Pulmonary artery endothelial cell (primary cell): ENCODE data around the gene SDK2. TPM values are rescaled to one million over a fixed set of nuclear protein-coding genes. Genes with fewer than 3 reads are reported as not detected.

Experiments used
- DNase-seq: peaks from one replicate; pipeline ENCODE4 v3.0.0-alpha.2; 2011; ENCODE audit warnings: low read depth, low spot score
- total RNA-seq: library from RNA; depleted of rRNA; stranded (reverse); fragments of >200 nt; gene quantifications from 2 replicates; pipeline ENCODE4 v1.2.3, GENCODE V29; 2014

Gene SDK2
- total RNA-seq, 1 donor from 2014 or later, result under 0.01 TPM

DNA sequence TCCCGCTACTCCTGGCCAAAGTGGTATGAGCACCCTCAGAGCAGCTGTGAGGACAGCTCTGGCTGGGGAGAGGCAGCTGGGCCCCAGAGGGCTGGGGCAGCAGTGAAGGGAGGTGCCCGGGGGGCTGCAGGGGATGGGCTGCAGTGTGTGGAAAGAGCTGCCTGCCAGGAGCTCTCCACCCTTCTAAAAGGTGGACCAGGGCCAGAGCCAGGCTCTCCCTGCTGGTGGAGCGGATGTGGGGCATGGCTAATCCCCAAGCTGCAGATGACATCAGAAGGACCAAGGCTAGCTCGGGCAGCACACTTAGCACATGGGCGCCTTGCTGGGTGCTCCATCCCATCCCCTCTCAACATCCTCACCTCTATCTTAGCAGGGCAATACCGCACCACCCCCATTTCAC is 103.1 kb downstream of the SDK2 start:
- no peak for DNase-seq

DNA sequence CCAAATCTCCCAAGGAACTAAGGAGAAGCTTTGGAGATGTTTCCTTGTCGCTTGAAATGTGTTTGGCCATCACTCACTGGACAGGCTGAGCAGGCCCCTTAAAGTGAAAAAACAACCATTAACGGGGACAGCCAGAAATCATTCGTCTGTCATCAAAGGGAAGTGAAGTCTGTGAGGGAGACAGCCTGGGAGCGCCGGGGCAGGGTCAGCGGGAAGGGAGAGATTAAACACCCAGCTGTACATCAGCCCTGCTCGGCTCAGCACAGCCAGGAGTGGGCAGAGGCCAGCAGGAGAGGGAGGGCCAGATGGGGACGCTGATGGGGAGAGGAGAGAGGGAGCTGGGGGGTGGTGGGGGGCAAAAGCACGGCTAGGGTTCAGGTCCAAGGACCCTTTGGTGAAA is 105.1 kb downstream of the SDK2 start:
- DNase-seq, result no peak

DNA sequence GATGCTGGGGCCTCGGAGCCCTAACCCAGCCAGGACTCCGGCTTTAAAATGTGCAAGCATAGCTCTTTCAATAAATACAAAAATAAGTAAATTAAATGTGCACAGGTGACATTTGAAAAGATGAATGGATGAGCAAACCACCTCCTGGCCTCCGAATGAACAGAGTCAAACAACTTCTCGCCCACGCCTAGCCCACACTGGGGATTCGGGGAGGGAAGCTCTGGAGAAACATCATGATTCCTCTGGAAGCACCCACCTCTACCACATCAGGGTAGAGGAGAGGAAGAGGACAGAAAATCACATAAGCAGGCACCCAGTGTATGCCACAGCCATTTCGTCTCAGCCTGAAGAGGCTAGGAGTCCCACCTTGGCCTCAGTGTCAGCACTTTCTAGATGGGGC is 105.8 kb downstream of the SDK2 start:
- DNase-seq, result no peak

DNA sequence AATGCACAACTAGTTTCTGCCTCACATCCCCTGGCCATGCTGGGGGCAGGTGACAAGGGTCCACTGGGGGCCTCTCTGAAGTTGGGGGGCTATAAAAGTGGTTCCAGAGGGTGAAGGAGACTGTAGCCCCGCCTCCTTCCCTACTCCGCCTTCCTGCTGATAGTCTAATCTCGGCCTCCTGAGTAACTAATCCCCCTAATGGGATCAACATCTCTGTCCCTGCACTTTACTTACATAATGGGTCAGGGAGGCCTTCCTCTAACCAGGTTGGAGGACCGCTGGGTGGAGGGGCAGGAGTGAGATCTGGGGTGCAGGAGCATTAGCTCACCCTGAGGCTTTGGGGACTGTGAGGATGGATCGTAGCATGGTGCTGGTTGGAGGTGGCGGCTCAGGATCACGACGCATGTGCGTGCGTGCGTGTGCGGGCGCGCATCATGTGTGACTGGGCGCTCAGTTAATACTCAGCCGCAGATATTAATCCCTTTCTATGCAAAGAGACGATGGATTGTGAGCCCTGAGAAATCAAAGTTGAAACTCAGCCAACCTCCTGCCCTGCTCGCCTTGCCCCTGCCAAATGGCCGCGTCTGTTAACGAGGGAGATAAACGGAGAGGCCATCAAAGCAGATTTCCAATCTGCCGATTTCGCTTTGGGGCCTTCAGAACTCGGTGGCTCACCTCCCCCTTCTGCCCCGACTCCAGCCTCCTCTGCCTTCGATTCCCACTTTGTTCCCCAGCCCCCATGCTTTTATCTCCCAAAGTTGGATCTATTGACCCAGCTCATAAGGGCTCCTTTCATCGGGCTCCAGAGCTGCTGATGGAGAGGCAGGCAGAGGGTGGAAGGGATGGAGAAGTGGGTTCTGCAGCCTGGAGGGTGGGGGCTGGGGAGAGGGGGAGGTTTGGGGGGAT is 107.3 kb downstream of the SDK2 start:
- no peak for DNase-seq

DNA sequence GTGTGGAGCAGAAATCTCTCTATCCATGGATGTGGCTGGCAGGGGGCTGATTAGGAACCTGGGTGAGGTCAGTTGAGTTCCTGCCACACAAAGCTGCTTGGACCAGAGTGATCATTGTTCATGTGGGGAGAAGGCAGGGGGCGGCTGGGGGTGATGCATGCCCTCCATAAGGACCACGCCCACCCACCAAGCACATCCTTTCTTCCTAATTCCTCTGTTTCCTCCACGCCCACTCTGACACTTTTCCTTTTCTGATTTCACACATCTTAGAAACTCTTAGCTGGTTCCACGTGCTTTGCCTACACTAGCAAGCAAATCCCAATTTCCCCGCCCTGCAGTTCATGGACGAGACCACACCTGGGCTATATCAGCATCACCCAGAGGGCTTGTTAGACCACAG is 108.5 kb downstream of the SDK2 start:
- no peak for DNase-seq

DNA sequence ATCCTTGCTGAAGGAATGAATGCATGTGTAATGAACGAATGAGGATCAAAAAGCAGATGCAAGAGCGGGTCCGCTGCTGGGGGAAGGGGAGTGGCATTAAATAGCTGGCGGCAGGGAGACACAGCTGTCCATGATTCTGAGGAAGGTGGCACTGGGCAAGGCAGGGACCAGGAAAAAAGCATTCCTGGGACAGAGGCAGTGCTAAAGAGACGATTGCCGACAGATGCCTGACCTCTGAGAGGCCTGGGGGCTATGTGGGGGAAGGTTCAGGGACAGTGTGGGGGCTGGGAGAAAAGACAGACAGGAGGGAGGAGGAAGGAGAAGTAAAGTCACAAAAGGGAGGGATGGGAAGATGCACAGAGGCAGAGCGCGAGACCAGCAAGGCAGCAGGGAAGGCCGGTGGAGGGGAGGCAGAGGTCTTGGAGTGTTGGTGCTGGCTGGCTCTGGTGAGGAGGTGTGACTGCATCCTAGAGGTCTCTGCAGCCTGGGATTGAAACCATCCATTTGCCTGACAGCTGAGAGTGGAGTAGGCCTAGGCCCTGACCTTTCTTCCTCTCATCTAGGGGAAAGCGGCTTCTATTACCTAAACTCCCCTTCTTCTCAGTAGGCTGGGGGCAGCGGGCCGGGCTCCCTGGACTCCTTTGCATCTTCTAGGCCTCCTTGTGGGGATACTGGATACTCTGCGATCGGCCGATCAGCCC is 109.9 kb downstream of the SDK2 start:
- DNase-seq, result no peak

DNA sequence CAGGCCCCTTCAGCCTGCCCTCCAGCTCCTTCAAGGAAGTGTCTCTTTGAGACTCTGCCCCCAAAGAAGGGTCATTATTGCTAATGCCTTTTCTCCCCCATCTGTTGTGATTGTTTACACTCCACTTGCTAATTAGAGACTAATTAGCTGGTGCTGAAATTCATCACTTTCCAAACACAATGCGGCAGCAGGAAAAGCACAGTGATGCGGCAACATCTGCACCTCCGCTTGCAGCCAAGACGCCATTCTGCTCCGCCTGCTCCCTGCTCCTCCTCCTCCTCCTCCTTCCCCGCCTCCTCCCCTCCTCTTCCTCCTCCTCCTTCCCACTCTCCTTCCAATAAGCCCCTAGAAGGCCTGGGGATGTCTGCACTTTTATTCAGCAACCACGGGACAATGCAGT is 110.5 kb downstream of the SDK2 start:
- DNase-seq, result no peak

DNA sequence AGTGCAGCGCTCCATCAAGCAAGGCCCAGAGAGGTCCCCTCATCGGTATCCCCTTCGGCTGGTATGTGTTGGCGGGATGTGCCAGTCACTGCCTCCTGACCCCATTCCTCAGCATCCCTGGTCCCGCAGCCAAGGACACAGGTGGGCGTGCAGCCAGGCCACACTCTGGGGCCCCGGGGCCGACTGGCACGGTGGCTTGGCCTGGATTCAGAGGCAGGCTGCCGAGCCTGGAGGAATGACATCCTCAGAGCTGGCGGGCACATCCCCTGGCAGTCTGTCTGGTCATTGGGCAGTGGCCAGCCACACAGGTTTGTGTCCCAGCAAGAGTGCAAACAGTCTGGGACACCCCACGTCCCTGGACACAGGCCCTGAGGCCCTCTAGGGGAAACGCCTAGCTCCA is 111.1 kb downstream of the SDK2 start:
- DNase-seq, result no peak

DNA sequence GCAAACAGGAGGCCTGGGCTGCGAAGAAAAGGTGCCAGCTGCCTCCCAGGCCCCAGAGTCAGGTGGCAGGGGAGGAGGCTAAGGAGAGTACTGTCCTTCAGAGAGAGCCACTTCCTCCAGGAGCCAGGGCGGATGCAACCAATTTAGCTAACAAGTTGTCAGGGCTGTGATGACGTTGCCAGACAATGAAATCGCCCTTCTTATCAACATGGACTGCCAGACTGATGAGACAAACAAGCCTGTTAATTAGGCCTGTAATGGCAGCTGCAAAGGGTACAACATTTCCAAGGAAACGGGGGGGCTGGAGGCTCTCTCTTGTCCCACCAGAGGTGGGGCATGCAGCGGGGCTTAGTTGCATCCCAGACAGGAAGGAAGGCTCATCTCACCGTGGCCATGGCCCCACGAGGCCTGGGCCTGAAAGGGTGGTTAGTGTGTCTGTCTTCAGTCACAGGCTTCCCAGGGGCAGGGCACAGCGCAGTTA is 111.8 kb downstream of the SDK2 start:
- DNase-seq, result no peak

DNA sequence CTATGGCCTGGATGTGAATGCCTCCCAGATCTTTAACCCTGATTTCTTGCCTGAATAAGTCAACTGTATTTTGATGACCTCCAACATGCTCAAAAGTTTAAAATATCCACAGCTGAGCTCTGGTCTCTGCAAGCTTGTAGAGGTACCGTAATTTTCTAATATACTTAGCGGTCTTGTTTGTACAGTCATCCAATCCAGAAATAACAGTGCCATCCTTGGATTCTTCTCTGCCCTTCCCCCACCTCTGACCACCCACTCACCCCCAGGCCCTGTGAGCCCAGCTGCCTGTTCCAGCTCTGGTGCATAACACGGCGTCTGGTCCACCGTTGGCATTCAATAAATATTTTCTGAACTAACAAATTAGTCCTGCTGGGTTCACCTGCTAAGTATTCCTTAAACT is 113.1 kb downstream of the SDK2 start:
- no peak for DNase-seq

DNA sequence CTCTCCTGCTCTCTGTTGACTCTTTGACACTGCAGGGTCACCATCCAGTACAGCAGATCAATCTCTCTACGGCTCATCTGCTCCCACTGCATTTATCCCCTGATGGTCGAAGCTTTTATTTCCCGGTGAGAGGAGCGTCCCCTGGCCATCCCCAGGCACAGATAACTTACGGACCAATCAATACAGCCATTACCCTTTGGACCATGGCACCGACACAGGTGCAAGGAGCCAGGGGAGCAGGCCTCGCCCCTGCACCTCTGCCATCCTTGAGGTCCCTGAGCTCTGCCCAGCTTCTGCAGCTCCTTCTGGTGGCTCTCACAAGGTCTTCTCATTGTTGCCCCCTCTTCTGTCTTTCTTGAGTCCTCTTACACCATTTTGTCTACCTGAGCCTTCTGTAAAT is 115.6 kb downstream of the SDK2 start:
- no peak for DNase-seq

DNA sequence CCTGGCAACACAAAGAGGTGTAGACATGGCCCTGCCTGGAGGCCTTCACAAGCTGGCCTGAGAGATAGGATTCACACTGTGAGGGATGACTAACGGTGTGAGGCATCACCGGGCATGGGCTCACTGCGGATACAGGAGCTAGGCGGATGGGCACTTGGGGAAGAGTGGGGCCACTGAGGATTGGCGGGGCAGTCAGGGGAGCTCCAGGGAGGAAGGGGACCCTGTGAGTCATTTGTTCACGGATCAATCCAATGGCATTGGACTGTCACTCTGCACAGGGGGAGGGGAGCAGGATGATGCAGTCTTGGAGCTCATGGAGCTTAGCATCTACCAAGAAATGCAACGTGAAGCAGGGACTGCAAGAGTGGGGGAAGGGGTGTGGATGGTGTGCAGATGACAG is 117.3 kb downstream of the SDK2 start:
- DNase-seq, result no peak

DNA sequence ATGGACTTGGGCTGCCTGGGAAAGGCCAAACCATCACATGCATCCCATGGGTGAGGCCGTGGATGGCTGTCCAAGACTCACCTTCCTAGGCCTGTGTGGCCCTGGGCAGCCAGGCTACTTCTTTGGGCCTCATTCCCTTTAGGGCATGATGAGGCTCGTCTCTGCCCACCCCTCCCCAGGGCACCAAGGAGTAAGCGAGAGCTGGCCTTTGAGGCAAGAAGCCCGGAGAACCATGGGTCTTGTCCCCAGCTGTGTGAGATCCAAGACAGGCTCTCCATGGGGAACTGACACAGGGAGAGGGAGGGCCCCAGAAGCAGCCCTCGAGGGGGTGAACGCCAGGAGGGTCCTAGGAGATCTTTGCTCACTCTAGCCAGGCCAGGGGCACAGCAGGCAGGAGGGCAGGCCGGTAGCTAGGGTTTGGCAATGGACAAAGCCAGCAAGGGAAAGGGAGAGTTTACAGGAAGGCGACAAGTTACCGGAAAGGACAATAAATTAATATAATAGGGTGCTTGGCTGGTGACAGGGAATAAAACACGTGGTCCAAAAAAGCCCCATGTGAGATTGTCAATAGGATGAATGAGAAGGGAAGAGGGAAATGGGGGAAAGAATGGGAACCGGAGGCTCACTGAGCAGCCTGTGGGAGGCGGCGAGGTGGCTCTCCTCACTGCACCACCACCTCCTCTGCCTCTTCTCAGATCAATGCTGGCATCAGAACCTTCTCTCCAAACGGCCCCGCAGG is 119.1 kb downstream of the SDK2 start:
- DNase-seq, result no peak

DNA sequence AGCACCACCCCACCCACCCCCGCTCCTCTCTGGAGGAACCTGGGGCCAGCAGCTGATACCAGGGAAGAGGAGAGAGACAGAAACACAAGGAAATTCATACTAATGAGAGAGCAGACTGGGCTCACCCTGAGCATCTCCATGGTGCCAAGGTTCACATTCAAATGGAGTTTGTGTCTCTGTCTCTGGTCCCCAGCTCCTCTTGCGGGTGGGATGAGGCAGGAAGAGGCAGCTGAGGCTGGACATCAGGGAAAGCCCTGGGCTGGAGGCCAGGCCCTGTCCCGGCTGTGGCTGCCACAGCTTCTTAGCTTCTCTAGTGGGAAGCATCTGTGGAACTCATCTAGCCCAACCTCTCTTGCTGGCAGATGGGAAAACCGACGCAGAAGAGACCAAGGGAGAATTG is 121.5 kb downstream of the SDK2 start:
- DNase-seq, result no peak

DNA sequence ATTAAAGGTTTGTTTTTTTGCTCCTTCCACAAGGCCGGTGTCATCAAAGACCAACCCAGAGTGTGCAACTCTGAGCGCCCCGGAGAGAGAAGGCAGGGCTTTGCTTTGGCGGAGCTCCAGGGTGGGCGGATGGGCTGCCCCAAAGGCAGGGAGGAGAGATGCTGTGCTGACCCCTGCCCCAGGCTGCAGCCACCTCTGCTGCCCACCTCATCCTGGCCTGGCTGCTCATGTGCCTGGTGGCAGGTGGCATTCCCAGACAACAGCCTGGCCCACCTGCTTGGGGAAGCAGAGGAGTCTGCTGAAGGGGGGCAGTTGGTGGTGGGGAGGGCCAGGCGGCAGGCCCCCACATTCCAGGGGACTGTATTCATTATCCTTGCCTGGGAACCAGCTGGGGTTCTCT is 122.1 kb downstream of the SDK2 start:
- no peak for DNase-seq

DNA sequence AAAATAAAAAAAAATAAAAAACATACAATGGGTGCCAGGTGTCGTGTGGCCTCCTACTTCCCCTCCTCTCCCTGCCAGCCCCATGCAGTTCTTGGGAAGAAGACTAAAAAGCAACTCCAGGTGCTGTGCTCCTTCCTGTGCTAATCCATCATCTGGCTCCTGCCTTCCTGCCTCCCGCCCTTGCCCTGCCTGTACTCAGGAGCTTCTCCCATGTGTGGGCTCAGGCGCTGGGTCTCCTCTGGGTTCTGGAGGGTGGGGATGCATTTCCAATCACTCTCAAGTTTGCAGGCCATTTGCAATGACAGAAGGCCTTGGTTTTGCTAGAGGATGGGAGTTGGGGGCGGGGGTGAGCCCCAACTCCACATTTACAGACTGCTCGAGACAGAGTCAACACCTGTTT is 122.9 kb downstream of the SDK2 start:
- DNase-seq, result no peak

DNA sequence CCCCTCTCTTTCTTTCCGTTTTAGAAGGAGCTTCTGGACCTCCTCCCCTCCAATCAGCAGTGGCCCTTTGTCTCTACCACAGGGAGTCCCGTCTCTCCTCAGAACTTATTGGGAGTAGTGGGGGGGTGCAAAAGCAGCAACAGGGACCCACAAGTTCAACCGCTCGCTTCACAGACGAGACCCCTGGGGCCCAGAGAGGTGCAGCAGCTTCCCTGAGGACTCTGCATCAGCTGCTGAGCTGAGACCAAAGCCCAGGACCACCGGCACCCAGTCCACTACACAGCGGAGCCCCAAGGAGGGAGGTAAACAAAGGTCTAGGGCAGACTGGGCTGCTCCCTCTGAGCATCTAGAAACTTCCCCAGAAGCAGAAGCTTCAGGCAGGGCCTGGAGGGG is 123.9 kb downstream of the SDK2 start:
- DNase-seq, result no peak

DNA sequence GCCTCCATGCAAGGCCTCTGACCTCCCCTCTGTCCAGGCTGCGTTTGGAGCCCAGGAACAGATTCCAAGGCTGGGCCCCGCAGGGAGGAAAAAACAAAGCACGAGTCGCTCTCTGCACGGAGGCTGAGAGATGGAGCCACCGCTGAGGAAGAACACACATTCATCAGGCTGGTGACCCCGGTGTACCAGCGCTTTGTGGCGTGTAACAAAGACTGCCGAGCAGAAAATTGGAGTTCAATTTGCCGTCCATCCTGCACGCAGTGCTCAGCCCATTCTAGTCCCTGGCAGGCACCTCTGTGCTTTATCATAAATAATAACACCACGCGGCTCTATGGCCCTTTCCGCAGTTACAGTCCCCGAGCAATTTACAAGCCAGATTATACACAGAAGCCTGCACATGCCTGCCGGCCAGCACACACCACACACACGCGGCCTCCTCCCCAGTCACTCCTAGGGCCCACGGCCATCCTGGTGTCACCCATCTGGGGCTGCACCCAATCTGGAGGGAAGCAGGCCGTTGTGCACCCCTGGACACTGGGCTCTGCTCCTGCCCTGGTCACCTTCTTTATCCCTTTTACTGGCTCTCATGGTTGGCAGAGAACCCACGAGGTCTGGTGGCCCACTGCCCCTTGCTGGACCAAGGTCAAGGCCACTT is 124.4 kb downstream of the SDK2 start:
- DNase-seq, result no peak

DNA sequence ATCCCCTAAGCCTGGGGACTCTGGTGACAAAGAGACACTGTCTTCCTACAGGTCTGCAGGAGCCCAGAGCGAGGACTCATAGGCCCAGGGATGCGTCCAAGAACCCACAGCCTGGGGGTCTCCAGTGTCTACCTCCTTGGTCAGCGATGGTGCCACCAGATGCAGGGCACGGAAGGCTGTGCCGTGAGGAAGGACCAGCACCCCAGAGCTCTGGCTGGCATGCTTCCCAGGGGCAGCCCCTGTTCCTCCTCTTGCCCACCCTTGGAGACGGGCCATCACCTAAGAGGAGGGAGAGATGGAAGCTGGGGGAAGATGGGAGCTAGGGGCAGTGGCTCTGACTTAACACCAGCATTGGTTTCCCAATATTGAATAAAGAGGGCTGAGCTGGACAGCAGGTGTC is 125.2 kb downstream of the SDK2 start:
- no peak for DNase-seq

DNA sequence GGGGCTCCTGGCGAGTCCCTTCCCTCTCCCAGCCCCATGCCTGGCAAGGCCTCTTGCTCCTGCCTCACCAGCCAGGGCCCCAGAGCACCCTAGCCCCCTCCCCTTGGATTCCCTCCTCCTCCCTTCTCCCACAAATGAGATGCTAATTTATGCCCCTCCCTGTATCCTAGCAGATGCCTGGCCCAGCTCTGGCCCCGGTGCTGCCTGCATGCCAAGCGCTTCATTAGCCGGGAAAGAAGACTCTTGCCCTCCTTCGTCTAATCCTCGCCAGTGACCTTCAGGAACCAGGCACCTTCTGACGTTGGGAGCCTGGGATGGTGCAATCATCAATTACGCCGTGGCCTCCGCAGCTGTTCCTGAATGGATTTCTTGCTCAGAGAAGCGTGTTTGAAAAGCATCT is 127.8 kb downstream of the SDK2 start:
- DNase-seq, result no peak

DNA sequence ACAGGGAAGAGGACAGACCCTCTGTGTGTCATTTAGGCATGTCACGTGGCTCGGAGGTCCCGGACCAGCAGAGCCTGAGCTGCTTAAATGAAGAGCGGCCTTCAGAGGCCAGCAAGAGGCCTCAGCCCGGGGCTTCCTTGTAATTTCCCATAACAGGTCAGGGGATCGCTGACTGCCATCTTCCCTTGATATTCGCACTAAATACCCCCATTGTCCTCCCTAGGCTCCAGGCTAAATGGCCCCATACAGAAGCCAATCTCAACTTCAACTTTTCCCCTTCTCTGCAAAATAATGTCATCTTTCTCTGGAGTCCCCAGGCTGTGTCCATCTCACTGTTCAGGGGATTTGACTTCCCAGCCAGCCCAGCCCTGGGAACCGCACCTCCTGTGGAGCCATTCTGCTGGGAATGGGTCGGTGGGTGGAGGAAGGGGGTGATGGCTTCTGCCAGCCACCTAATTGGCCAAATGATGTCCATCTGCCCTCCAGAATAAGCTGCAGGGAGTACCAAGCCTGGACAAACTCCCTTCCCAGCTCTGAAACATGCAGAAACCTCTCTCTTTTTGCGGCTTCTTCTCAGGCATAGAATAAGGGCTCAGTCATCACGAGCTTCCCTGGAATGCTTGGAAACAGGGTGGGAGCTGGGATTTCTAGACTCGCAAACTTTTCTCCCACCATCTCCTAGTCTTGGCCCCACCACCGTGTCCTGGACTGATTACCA is 129.9 kb downstream of the SDK2 start:
- DNase-seq, result no peak
